NCI-H510A treated with DMSO at 0.1 percent for 48 hours (cell line): Measurements from ENCODE around the gene OR6C70.
"Not testable (repeated sequence)": the region's sequence is repeated elsewhere in the genome, so short reads cannot be mapped to it uniquely, and the experiment has no call there.

Source experiments
- DNase-seq: peaks from one replicate; lab custom pipeline; 2025; lab: John Stamatoyannopoulos, UW

Gene OR6C70

GRCh38 chr12:55470088-55470829 is at the start of gene OR6C70:
Gene OR6C70, minus strand, starts transcription at chr12:55470138. Its CDS starts 0 bp downstream, at chr12:55470138.
- DNase-seq, result no peak

DNA sequence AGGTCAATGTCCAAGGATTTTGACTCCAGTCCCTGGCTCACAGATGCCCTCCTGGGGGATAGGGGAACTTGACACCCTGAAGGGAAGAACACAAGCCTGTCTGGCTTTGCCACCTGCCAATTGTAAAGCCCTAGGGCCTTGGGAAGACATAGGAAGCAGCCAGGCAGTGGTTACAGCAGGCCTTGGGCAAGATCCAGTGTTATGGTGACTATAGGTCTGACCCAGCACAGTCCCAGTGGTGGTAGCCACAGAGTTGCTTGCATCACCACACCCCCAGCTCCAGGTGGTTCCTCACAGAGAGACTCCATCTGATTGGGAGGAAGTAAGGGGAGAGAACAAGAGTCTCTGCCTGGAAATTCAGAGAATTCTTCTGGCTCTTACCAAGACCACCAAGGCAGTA is 46.5 kb upstream of the OR6C70 start:
- DNase-seq, result no peak

GRCh38 chr12:55515696-55516095 is 45.8 kb upstream of the OR6C70 start:
- DNase-seq, result no peak

DNA sequence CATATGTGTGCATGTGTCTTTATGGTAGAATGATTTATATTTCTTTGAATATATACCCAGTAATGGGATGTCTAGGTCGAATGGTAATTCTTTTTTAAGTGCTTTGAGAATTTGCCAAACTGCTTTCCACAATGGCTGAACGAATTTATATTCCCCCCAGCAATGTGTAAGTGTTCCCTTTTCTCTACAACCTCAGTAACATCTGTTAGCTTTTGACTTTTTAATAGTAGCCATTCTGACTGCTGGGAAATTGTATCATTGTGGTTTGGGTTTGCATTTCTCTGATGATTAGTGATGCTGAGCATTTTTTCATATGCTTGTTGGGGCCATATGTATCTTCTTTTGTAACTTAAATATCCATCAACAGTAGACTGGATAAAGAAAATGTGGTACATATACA is 31.7 kb upstream of the OR6C70 start:
- no peak for DNase-seq

DNA sequence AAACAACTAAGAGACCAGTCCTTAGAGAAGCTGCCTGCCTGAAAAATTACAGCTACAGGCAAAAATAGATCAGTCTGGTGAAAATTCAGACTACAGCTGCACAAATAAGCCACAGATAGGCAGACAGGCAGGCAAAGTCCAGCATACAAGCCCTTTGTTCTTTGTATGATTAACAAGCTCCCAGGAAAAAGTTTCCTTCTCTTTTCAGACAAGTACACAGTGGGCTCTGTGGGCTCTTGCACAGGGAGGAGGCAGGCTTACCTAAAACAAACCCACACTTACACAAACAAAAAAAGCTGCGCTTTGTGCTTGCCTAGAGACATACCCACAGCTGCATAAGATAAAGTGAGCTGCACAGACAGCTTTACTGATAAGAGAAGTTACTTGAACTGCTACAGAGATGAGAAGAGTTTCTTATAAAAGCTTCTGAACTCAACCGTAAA is 29.9 kb upstream of the OR6C70 start:
- no peak for DNase-seq

- DNase-seq, result no peak
Measured at GRCh38 chr12:55499231-55499630, 29.3 kb upstream of the OR6C70 start.

DNA sequence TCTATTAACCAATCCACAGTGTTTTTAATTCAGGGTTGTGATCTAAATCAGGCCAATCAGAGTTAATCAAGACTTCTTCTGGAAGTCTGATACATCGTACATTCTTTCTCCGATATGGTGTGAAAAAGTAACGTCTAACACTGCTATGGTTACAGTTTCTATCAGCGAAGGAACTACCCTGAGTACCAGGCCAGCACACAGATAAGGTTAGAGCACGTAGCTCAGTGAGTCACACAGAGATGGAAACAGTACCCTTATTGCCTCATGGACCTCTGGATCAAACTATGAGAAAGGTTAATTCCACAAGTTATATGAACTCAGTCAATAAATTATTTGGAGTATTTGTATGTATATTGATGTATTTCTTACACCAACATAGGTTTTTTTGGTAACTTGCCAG is 25.6 kb upstream of the OR6C70 start:
- no peak for DNase-seq

GRCh38 chr12:55492078-55492477 is 22.1 kb upstream of the OR6C70 start, which contains the start of gene OR6C68:
Gene OR6C68, plus strand, starts transcription at chr12:55492378. Its CDS starts 0 bp downstream, at chr12:55492378.
- DNase-seq, result no peak

DNA sequence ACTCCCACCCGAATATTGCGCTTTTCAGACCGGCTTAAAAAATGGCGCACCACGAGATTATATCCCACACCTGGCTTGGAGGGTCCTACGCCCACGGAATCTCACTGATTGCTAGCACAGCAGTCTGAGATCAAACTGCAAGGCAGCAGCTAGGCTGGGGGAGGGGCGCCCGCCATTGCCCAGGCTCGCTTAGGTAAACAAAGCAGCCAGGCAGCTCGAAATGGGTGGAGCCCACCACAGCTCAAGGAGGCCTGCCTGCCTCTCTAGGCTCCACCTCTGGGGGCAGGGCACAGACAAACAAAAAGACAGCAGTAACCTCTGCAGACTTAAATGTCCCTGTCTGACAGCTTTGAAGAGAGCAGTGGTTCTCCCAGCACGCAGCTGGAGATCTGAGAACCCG is 14.3 kb upstream of the OR6C70 start:
- DNase-seq, result not testable (repeated sequence)

GRCh38 chr12:55479136-55479535 is 9.2 kb upstream of the OR6C70 start:
- DNase-seq, result not testable (repeated sequence)

DNA sequence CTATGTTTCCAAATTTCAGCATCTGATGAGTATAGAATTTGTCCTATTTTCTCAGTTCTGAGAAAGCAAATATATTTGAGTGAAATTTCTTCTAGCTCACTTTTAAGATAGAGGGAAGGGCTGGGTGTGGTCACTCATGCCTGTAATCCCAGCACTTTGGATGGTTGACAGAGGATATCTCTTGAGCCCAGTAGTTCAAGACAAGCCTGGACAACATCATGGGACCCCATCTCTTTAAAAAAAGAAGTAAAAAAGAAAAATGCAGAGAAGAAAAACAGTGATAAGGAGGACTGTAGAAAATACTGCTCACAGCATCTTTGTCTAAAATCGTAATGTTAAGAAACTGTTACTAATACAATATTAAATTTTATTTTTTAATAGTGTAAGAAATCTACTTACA is 2.3 kb upstream of the OR6C70 start:
- no peak for DNase-seq

- DNase-seq, result no peak
Measured at GRCh38 chr12:55469291-55469690, 647 bp downstream of the OR6C70 start.

GRCh38 chr12:55467836-55468235 is 2.1 kb downstream of the OR6C70 start:
- no peak for DNase-seq

DNA sequence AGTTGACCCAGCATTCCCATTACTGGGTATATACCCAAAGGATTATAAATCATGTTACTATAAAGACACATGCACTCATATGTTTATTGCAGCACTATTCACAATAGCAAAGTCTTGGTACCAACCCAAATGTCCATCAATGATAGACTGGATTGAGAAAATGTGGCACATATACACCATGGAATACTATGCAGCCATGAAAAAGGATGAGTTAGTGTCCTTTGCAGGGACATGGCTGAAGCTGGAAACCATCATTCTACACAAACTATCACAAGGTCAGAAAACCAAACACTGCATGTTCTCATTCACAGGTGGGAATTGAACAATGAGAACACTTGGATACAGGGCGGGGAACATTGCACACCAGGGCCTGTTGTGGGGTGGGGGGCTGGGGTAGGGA is 5.0 kb downstream of the OR6C70 start:
- DNase-seq, result not testable (repeated sequence)

DNA sequence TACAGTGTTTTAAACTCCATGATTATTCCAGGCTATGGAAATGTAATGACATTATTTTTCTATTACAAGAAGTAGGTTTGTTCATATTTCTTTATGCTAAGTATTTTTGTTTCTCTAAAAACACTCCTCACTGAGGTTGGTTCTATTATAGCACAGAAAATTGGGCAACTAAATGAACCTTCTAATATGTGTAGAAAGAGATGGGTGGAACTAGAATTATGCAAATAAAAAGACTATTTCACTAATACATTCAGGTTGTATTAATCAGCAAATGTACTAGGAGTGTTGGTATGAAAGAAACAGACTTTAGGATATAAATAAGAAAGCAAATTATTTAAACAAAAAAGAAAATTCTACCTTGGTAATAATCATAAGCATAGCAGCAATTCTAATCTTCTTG is 21.1 kb downstream of the OR6C70 start:
- no peak for DNase-seq

DNA sequence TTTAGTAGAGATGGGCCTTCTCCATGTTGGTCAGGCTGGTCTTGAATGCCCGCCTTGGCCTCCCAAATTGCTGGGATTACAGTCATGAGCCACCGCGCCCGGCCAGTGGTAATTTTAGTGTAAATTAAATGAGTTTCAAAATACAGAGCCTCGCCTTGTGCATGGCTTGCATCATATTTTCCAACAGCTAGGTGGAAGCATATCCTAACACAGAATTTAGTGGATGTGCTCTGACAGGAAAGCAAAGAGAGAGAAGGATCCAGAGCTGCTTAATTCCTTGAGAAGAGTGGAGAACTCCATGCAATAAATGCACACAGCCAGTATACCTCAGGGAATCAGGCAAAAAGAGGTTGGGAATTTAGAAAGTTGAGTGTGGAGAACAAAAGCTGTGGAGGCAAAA is 23.6 kb downstream of the OR6C70 start:
- no peak for DNase-seq

DNA sequence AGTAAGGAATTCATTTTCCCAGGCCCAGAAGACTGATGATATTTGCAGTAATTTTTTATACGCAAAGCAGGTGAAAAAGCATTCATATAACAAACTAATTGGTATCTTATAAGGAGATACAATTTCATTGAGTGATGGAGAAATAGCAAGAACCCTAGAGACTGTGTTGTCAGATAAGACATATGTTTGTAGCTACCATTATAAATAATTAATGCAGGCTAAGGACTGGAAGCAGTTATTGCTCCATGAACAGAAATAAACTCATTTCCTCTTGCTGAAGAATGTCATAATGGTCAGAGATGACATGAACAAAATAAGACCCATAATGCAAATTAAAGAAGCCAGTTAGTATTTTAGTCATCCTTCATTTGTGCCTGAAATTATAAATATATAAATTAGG is 24.6 kb downstream of the OR6C70 start:
- DNase-seq, result no peak

DNA sequence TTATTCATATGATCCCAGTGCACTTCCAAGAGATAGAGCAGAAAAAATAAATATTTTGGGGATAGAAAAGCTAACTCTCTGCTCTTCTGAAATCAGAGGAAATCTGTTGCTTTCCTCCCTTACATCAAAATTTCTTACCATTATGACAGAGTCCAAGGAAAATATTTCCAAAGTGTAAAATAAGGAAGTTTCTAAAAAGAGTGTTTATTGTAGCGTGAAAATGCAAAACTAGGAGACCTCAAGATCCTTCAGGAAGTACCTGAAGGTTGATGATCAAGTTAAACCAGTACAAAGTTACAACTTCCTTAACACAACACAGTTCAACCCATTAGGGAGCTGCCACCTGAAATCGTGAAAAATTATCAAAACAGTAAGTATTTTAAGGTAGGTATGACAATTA is 26.2 kb downstream of the OR6C70 start, which contains the start of gene OR6C2:
TSS of gene OR6C2 (plus strand) at position 301 of the 400 bp plus-strand sequence. CDS start 8,138 bp downstream, outside the sequence.
- no peak for DNase-seq

DNA sequence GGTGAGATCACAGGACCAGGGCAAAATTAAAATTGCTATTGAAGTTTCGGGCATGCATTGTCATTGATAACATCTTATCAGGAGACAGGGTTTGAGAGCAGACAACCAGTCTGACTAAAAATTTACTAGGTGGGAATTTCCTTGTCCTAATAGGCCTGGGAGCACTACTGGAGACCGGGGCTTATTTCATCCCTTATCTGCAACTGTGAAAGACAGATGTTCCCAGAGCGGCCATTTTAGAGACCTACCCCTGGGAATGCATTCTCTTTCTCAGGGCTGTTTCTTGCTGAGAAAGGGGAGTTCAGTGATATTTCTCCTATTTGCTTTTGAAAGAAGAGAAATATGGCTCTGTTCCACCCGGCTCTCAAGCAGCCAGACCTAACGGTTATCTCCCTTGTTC is 28.7 kb downstream of the OR6C70 start:
- DNase-seq, result not testable (repeated sequence)

GRCh38 chr12:55428331-55429243 is 41.4 kb downstream of the OR6C70 start:
- no peak for DNase-seq

DNA sequence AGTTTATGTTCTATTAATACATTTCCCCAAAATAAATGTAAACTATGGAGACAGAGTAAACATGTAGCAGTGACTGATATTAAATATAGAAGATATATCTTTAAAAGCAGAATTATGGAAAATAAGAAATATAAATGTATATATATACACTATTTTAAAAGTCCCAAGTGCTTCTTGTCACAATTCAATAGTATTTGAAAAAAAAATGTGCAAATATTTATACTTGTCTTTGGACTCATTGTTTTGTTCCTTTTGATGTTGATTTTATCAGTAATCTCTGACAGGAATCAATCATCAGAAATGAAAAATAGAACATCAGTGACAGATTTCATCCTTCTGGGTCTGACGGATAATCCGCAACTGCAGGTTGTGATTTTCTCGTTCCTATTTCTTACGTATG is 44.0 kb downstream of the OR6C70 start, which contains the start of gene OR6C76:
TSS of gene OR6C76 (plus strand) at position 301 of the 400 bp plus-strand sequence. CDS start at position 301, 0 bp downstream.
- no peak for DNase-seq

- no peak for DNase-seq
Measured at GRCh38 chr12:55420307-55420962, 49.5 kb downstream of the OR6C70 start.
